ENCODE results near the gene CD6. TPM values are rescaled to one million over a fixed set of nuclear protein-coding genes. Genes with fewer than 3 reads are reported as not detected.

The CD6 gene
- total RNA-seq, 1 donor from 2014 or later: 0.39 TPM

DNA sequence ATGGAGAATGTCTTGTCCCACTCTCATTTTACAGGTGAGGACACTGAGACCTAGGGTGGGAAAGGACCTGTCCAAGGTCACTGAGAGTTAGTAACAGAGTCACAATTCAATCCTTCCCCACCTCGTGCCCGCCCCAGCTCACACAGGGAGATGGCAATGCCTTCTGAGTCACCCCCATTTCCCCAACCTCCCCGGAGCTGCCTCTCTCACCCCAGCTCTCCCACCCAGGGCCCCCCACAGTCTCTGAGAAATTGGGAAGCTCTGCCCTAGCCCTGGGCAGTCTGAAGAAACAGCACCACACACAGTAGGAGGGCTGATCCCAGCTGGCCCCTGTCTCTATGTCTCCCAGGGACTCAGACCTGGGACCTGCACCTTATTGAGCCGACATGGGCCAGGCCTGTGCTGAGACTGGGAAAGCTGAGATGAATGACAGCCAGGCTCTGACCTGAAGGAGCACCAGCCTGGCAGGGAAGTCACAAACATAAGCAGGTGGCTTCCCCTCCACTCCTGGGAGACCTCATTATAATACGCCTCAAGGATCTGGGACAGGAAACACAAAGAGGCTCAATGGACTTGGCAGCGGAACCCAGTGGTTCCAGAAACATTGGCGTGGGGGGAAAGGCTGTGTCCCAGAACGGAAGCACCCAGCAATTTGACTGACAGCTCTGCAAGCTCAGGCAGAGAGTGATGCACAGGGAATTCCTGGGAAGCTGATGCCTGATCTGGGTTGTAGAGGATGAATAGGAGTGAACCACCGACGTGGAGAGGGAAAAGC lies 51.0 kb downstream of the CD6 start:
- H3K9me3 ChIP-seq (ENCODE audit: insufficient read depth, low read depth, low read length): no peaks in the 10 kb centered on the region
- H3K79me2 ChIP-seq (ENCODE audit: insufficient read depth, low read length): no peaks in the 10 kb centered on the region
- Mint-ChIP-seq H3K36me3 (ENCODE audit: low read depth, unreplicated experiment) (no peaks in the 10 kb centered on the region), H3K27ac (ENCODE audit: unreplicated experiment) (no peak overlapping the region), H3K9me3 (ENCODE audit: unreplicated experiment) (peaks cover 6% of the 10 kb centered on the region), H3K4me1 (ENCODE audit: low read depth, unreplicated experiment) (peaks cover 2% of the 10 kb centered on the region), H3K27me3 (ENCODE audit: low read depth, unreplicated experiment) (peaks cover 63% of the 10 kb centered on the region), H3K4me3 (ENCODE audit: unreplicated experiment) (no peak overlapping the region)
- no peak for FAIRE-seq
- no peaks in the 10 kb centered on the region for H3K4me1 ChIP-seq (ENCODE audit: insufficient read depth, low read length)
- TF ChIP-seq, protein P1, sequence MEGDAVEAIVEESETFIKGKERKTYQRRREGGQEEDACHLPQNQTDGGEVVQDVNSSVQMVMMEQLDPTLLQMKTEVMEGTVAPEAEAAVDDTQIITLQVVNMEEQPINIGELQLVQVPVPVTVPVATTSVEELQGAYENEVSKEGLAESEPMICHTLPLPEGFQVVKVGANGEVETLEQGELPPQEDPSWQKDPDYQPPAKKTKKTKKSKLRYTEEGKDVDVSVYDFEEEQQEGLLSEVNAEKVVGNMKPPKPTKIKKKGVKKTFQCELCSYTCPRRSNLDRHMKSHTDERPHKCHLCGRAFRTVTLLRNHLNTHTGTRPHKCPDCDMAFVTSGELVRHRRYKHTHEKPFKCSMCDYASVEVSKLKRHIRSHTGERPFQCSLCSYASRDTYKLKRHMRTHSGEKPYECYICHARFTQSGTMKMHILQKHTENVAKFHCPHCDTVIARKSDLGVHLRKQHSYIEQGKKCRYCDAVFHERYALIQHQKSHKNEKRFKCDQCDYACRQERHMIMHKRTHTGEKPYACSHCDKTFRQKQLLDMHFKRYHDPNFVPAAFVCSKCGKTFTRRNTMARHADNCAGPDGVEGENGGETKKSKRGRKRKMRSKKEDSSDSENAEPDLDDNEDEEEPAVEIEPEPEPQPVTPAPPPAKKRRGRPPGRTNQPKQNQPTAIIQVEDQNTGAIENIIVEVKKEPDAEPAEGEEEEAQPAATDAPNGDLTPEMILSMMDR (IDR thresholded peaks at IDR 0.05; ENCODE audit: insufficient read depth, low read depth, low read length): no peak
- no peak for TF ChIP-seq EZH2 (IDR thresholded peaks at IDR 0.05; ENCODE audit: insufficient read depth, low read length)
- no peak overlapping the region for H3K9ac ChIP-seq (ENCODE audit: low read length)
- no peak overlapping the region for H3K4me3 ChIP-seq (ENCODE audit: insufficient read depth, low read depth, low read length)
- peaks cover 17% of the 10 kb centered on the region for H3K27me3 ChIP-seq (ENCODE audit: insufficient read depth, low read length)
- no peaks in the 10 kb centered on the region for H4K20me1 ChIP-seq (ENCODE audit: insufficient read depth, low read length)
- no peaks in the 10 kb centered on the region for H3K36me3 ChIP-seq (ENCODE audit: insufficient read depth, low read length)
- no peak overlapping the region for H2AFZ ChIP-seq (ENCODE audit: low read depth, low read length)
- no peak for DNase-seq (ENCODE audit: low read depth)
- no peak overlapping the region for H3K27ac ChIP-seq (ENCODE audit: low read depth, low read length)
- no peak overlapping the region for H3K4me2 ChIP-seq (ENCODE audit: low read length)

DNA sequence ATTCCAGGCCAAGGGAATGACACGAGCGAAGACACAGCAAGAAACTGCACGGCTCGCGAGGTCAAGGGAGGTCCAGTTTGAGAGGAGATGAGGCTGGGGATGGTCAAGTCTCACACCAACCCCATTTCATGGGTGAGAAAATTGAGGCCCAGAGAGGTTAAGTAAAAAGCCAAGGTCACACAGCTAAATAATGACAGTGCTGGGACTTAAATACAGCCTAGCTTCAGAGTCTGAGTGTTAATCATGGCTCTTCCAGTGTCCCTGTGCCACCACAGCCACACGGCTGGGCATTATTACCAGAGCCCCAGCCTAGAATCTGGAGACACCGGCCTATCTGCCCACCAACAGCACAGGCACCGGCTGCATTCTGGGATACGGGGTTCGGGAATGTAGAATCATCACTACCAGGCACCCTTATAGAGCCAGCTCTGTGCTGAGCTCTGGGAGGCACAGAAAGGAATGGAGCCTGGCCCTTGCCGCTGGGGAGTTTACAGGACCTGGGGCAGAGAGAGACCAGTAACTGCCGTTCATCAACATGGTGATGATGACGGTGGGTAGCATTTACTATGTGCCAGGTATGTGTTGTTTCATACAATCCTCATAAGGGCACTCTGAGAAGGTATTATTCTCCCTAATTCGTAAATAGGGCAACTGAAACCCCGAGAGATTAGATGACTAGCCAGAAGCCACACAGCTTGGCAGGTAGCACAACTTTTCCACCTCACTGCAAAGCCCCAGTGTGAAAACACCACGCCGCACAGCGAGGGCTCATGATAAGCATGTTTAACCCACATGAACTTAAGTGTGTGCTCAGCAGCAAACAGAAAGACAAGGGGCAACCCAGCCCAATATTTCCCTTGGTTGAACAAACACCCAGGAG lies 51.8 kb downstream of the CD6 start:
- Histone ChIP-seq H3K9ac (ENCODE audit: low read length) (no peak overlapping the region), H3K9me3 (ENCODE audit: insufficient read depth, low read depth, low read length) (no peaks in the 10 kb centered on the region), H3K27me3 (ENCODE audit: insufficient read depth, low read length) (peaks cover 17% of the 10 kb centered on the region), H3K27ac (ENCODE audit: low read depth, low read length) (no peak overlapping the region), H3K4me3 (ENCODE audit: insufficient read depth, low read depth, low read length) (no peak overlapping the region), H3K79me2 (ENCODE audit: insufficient read depth, low read length) (no peaks in the 10 kb centered on the region), H3K4me1 (ENCODE audit: insufficient read depth, low read length) (no peaks in the 10 kb centered on the region), H3K36me3 (ENCODE audit: insufficient read depth, low read length) (no peaks in the 10 kb centered on the region), H3K4me2 (ENCODE audit: low read length) (no peak overlapping the region), H2AFZ (ENCODE audit: low read depth, low read length) (no peak overlapping the region), H4K20me1 (ENCODE audit: insufficient read depth, low read length) (no peaks in the 10 kb centered on the region)
- no peak overlapping the region for H3K4me3 Mint-ChIP-seq (ENCODE audit: unreplicated experiment)
- H3K27me3 Mint-ChIP-seq (ENCODE audit: low read depth, unreplicated experiment): peaks cover 65% of the 10 kb centered on the region
- H3K36me3 Mint-ChIP-seq (ENCODE audit: low read depth, unreplicated experiment): no peaks in the 10 kb centered on the region
- no peak for DNase-seq (ENCODE audit: low read depth)
- peaks cover 6% of the 10 kb centered on the region for H3K9me3 Mint-ChIP-seq (ENCODE audit: unreplicated experiment)
- TF ChIP-seq EZH2 (IDR thresholded peaks at IDR 0.05; ENCODE audit: insufficient read depth, low read length): no peak
- FAIRE-seq: no peak
- H3K27ac Mint-ChIP-seq (ENCODE audit: unreplicated experiment): no peak overlapping the region
- H3K4me1 Mint-ChIP-seq (ENCODE audit: low read depth, unreplicated experiment): peaks cover 2% of the 10 kb centered on the region

DNA sequence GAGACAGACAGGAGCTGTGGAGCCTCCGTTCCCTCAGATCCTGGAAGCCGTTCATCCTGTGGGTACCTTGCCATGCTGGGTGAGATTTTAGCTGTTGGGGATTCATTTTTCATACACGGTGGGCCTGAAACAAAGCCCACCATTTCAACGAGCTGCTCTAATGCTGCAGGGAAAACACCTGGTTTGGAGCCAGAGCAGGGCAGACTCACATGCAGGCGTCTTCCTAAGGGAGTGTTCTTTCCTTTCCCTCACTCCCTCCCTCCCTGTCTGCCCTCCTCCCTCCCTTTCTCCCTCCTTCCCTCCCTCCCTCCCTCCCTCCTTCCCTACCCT lies 52.5 kb downstream of the CD6 start:
- TF ChIP-seq EZH2 (IDR thresholded peaks at IDR 0.05; ENCODE audit: insufficient read depth, low read length): no peak
- TF ChIP-seq, protein P1 (IDR thresholded peaks at IDR 0.05; ENCODE audit: insufficient read depth, low read depth, low read length): no peak
- no peak overlapping the region for H3K27ac Mint-ChIP-seq (ENCODE audit: unreplicated experiment)
- FAIRE-seq: no peak

More for the DNA sequence above, 52.5 kb downstream of the CD6 start:
- Mint-ChIP-seq H3K4me1 (ENCODE audit: low read depth, unreplicated experiment) (peaks cover 2% of the 10 kb centered on the region), H3K36me3 (ENCODE audit: low read depth, unreplicated experiment) (no peaks in the 10 kb centered on the region), H3K4me3 (ENCODE audit: unreplicated experiment) (no peak overlapping the region), H3K9me3 (ENCODE audit: unreplicated experiment) (peaks cover 6% of the 10 kb centered on the region), H3K27me3 (ENCODE audit: low read depth, unreplicated experiment) (peaks cover 60% of the 10 kb centered on the region)
- Histone ChIP-seq H3K27me3 (ENCODE audit: insufficient read depth, low read length) (peaks cover 17% of the 10 kb centered on the region), H3K4me1 (ENCODE audit: insufficient read depth, low read length) (no peaks in the 10 kb centered on the region), H2AFZ (ENCODE audit: low read depth, low read length) (no peak overlapping the region), H3K9me3 (ENCODE audit: insufficient read depth, low read depth, low read length) (no peaks in the 10 kb centered on the region), H3K4me3 (ENCODE audit: insufficient read depth, low read depth, low read length) (no peak overlapping the region), H3K27ac (ENCODE audit: low read depth, low read length) (no peak overlapping the region), H3K36me3 (ENCODE audit: insufficient read depth, low read length) (no peaks in the 10 kb centered on the region), H3K4me2 (ENCODE audit: low read length) (no peak overlapping the region), H4K20me1 (ENCODE audit: insufficient read depth, low read length) (no peaks in the 10 kb centered on the region), H3K9ac (ENCODE audit: low read length) (no peak overlapping the region), H3K79me2 (ENCODE audit: insufficient read depth, low read length) (no peaks in the 10 kb centered on the region)
- no peak for DNase-seq (ENCODE audit: low read depth)
